Stimulated activated naive CD4-positive, alpha-beta T cell treated with Interleukin-2 at 50 U/mL for 16 hours (primary cell): ENCODE results near the gene FZD2.

Experiments used
- DNase-seq: peaks from one replicate; lab custom pipeline; 2025; lab: John Stamatoyannopoulos, UW

The FZD2 gene

DNA sequence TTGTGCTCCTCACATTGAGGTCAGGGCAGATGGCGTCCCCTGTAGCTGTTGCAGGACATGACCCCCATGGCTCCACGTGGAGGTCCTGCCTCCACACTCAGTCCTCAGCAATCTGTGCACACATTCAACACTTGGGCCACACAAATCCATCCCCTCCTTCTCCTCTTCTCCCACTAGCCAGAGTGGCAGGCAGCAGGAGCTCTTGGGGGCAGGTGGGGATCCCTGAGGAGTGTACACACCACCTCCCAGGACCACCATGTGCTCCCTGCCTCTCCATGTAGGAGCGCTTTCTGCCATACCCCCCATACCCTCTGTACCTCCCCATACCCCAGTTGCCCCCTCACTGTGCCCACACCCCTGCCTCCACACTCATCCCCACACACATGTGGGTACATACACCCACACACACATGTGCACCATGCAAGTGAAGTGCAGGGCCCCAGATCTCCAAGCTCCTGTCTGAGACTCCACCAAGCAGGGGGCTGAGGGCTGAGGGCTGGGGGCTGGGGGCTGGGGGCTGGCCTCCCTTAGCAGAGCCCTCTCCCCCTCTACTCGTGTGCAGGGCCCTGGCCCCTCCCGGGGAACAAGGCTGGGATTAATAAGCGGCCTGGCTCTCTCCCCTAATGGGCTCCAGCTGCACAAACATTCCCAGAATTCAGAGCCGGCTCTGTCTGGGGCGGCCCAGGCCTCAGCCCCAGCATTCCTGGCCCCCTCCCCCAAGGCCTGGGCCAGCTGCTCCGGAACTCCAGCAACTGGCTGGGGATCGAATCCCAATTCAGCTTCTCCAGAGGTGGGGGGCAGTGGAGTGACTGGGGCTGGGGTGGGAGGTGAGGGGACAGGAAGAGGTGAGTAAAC, 50.8 kb downstream of the FZD2 start:
- DNase-seq: no peak

DNA sequence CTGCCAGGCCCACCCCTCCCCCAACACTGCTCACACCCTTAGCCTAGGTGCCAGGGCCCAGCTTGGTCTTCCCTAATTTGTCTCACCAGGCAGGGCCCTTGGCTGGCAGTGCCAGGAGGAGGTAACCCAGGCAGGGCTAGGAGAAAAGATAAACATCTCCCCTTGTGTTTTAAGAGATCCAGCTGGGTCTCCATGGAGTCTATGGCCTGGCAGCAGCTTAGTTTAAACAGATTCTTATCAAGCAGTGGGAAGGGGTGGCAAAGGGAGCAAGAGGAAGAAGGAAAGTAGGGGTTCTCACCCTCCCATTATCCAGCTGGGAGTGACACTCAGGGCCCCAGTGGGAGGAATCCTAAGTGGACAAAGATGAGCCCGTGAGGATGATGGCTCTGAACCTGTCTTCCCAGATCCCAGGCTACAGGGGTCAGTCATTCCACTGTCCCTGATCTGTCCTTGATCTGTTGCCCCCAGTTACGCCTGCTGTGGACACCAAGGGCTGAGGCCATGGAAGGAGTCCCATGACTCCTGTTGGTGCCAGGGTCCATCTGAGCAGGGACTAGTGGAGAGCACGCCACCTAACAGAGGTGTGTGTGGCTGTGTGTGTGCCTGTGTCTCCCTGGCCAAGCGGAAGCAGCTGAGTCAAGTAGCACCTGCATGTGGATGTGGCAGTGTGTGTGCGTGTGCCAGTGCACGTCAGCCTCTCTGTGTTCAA, 51.6 kb downstream of the FZD2 start:
- no peak for DNase-seq

DNA sequence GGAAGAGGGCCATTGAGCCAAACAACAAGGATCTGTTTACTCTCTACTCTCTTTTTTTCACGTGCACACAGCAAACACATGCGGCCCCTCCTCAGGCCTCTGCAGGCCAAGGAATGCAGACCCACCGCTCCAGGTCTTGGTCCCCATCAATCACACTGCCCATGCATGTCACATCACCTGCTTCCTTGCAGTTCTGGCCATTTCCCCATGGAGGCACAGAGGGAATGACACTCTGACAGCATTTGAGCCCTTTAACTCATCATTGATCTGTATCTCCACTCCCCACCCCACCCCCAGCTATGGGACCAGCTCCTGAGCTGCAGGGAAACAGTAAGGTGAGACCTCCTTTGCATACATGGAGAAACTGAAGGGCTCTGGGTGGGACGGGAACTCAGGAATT, 53.0 kb downstream of the FZD2 start:
- no peak for DNase-seq
